Effector memory CD8-positive, alpha-beta T cell (primary cell): Measurements from ENCODE around the gene SCGB1A1.

Experiments used
- ATAC-seq: fragments of 150-1000 bp; cut with Tn5 transposase; replicated peaks from 2 replicates; pipeline ENCODE4 v1.10.0; 2021; ENCODE audit warnings: mild to moderate bottlenecking, moderate library complexity
- DNase-seq, 3 experiments: peaks; one replicate each; pipeline ENCODE4 v3.0.0; 2021
- H3K27ac Mint-ChIP-seq, 2 donors: one replicate each; pipeline ENCODE4 v1.8.0; 2022; ENCODE audit warnings: mild to moderate bottlenecking in 2 of 2, mixed read lengths in 2 of 2, moderate library complexity in 2 of 2
- H3K27me3 Mint-ChIP-seq, 2 donors: one replicate each; pipeline ENCODE4 v1.8.0; 2022; ENCODE audit warnings: mixed read lengths in 2 of 2
- H3K36me3 Mint-ChIP-seq: one replicate; pipeline ENCODE4 v1.8.0; 2022; ENCODE audit warnings: mild to moderate bottlenecking, moderate library complexity, mixed read lengths; ENCODE audit not compliant: insufficient read depth
- H3K4me1 Mint-ChIP-seq, 2 donors: one replicate each; pipeline ENCODE4 v1.8.0; 2022; ENCODE audit warnings: low read depth in 2 of 2, mixed read lengths in 2 of 2
- H3K4me3 Mint-ChIP-seq, 2 donors: one replicate each; pipeline ENCODE4 v1.8.0; 2022; ENCODE audit warnings: mild to moderate bottlenecking in 2 of 2, mixed read lengths in 2 of 2, moderate library complexity in 2 of 2
- H3K9me3 Mint-ChIP-seq, 2 donors: one replicate each; pipeline ENCODE4 v1.8.0; 2022; ENCODE audit warnings: mixed read lengths in 2 of 2

The SCGB1A1 gene

DNA sequence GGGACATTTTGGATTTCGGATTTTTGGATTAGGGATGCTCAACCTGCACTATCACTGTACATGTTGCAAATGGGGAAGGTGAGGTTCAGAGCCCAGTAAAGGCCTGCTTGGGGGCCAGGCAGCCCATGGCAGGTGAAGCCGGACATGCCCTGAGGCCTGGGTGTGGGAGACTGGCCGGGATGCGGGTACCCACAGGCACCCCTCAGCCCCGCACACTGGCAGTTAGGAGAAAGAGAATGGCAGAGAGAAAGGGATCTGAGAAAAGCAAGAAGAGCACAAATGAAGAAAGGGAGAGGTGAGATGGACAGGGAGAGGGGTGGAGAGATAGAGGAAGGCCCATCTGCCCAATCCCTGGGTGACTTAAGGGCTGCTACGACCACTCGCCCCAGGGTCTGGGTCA, 52.8 kb downstream of the SCGB1A1 start:
- H3K9me3 Mint-ChIP-seq, result no peaks in the 10 kb centered on the region
- no peak for DNase-seq
- ATAC-seq, result no peak
- no peak overlapping the region for H3K4me3 Mint-ChIP-seq
- H3K27me3 Mint-ChIP-seq, result no peaks in the 10 kb centered on the region
- H3K4me1 Mint-ChIP-seq, result peaks cover 0 to 8% of the 10 kb centered on the region in 2 donors
- H3K27ac Mint-ChIP-seq, result no peak overlapping the region
- H3K36me3 Mint-ChIP-seq, result peaks cover 6% of the 10 kb centered on the region

DNA sequence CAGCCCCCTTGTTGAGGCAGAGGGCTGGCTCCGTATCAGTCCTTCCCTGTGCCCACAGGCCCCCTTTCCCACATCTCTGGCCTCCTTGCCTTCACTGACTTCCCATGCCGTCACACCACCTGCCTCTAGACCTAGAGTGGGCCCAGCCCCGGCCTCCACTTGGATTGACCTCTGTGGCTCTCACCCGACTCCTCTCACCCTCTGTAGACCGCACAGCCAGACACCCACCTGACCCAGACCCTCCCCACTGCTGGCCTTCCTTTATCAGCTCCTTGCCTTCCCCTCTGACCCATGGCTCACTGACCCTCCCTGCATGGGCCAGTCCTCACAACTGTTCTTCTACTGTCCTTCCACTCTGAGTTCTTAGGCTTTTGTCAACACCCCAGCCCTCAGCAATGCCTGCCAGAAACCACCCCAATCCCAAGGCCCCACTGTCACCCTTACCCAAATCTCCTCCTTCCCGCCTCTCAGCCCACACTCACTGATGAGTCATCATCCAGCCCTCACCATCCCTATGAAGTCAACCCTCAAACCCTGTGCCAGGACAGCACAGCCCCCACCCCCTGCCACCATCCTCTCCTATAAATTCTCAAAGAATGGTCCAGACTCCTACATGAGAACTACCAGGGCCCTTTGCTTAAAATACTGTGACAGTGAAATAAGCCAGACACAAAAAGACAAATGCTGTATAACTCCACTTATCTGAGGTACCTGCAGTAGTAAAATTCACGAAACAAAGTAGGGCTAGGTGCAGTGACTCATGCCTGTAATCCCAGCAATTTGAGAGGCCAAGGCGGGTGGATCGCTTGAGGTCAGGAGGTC, 53.4 kb downstream of the SCGB1A1 start:
- no peak overlapping the region for H3K4me3 Mint-ChIP-seq
- peak overlapping the region; percentile 44 to 55 for H3K27ac Mint-ChIP-seq
- DNase-seq, result no peak
- H3K27me3 Mint-ChIP-seq, result no peaks in the 10 kb centered on the region
- no peak for ATAC-seq
- H3K9me3 Mint-ChIP-seq, result no peaks in the 10 kb centered on the region
- H3K36me3 Mint-ChIP-seq, result peaks cover 6% of the 10 kb centered on the region
- peaks cover 0 to 8% of the 10 kb centered on the region in 2 donors for H3K4me1 Mint-ChIP-seq
